Measurements from ENCODE around the gene PLBD2. TPM values are rescaled to one million over a fixed set of nuclear protein-coding genes. Genes with fewer than 3 reads are reported as not detected.
A peak's percentile ranks its signal among the peaks of the same experiment; 100 is the strongest.

PLBD2 gene
- total RNA-seq, 1 experiment from 2014 or later, result 31.4 TPM

DNA sequence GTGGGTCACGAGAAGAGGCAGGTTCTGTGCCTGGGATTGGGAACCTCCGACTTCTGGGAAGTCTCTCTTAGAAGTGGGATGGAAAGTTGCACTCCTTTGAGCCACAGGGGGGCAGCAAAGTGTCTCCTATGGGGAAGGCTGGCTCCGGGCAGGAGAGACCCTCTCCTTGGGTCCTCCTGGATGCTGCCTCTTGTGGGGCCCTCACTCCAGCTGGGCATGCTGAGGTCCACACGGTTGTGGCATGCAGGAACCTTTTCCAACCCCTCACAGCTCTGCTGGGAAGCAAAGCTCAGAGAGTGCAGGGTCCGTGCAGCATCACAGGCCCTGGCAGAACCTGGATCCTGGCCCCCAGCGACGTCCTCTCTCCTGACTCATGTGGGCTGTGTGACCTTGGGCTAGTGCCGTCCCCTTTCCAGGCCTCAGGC is 81.2 kb downstream of the PLBD2 start:
- Histone ChIP-seq H3K4me1 (ENCODE audit: insufficient read depth, low read length) (no peaks in the 10 kb centered on the region), H3T11ph (ENCODE audit: low read length) (no peak overlapping the region), H2BK120ac (ENCODE audit: low read depth, low read length, poor library complexity, severe bottlenecking) (no peak overlapping the region), H4K20me1 (ENCODE audit: control insufficient read depth, insufficient read depth, insufficient read length) (no peaks in the 10 kb centered on the region), H3K4me2 (ENCODE audit: insufficient read depth, insufficient read length, low read length) (no peak overlapping the region), H3K27me3 (ENCODE audit: insufficient read depth, low read length) (no peaks in the 10 kb centered on the region), H3K79me1 (ENCODE audit: insufficient read depth, low read depth, low read length, poor library complexity, severe bottlenecking) (no peaks in the 10 kb centered on the region), H2BK15ac (ENCODE audit: low read depth, low read length) (no peak overlapping the region), H4K8ac (replicated peaks; ENCODE audit: insufficient read length, low read depth, low read length) (no peak overlapping the region), H3K23me2 (ENCODE audit: insufficient read length, low read depth, low read length, poor library complexity, severe bottlenecking) (no peaks in the 10 kb centered on the region), H3K9me3 (ENCODE audit: control insufficient read depth, low read depth, low read length) (no peaks in the 10 kb centered on the region), H2BK12ac (ENCODE audit: insufficient read length, low read depth, low read length) (no peak overlapping the region), H2BK5ac (ENCODE audit: insufficient read length, low read length) (no peak overlapping the region), H2AFZ (ENCODE audit: low read length) (no peak overlapping the region), H3K14ac (ENCODE audit: insufficient read depth, low read length) (no peak overlapping the region), H3K27ac (ENCODE audit: insufficient read length, low read depth, low read length) (no peak overlapping the region), H3K9ac (ENCODE audit: extremely low read depth, insufficient read length, low read length) (no peak overlapping the region), H4K91ac (ENCODE audit: insufficient read length, low read depth, low read length) (no peak overlapping the region), H3K79me2 (ENCODE audit: insufficient read depth, low read length) (no peaks in the 10 kb centered on the region), H4K5ac (ENCODE audit: insufficient read length, low read depth, low read length) (no peak overlapping the region), H3K23ac (ENCODE audit: insufficient read length, low read depth, low read length) (no peak overlapping the region), H3K18ac (ENCODE audit: insufficient read length, low read depth, low read length) (no peak overlapping the region), H2AK5ac (ENCODE audit: insufficient read length, low read length) (no peak overlapping the region), H2BK20ac (ENCODE audit: low read depth, low read length, poor library complexity, severe bottlenecking) (no peak overlapping the region), H3K56ac (ENCODE audit: insufficient read length, low read depth, low read length) (no peak overlapping the region), H3K4ac (ENCODE audit: low read depth, low read length) (no peak overlapping the region)
- no CpG with 5 or more reads among the region's 8 CpGs for WGBS (ENCODE audit: extremely low coverage, insufficient read length, low lambda C conversion rate)
- Mint-ChIP-seq H3K36me3 (ENCODE audit: insufficient read depth in 1 of 3, low read depth in 3 of 3) (no peaks in the 10 kb centered on the region), H3K27me3 (ENCODE audit: low read depth) (peaks cover 14% of the 10 kb centered on the region), H3K4me1 (peaks cover 3 to 6% of the 10 kb centered on the region in 2 experiments; a peak in 2 of 4 replicates), H3K9me3 (no peaks in the 10 kb centered on the region), H3K4me3 (no peak overlapping the region), H3K27ac (no peak overlapping the region)
- peak; percentile 90 for DNase-seq
- peak; percentile 88 for TF ChIP-seq CTCF (conservative IDR thresholded peaks at IDR 0.05)
